Peyer's patch (tissue), 4 donors: Measurements from ENCODE around the gene REL. TPM values are rescaled to one million over a fixed set of nuclear protein-coding genes. Genes with fewer than 3 reads are reported as not detected.
A peak's percentile ranks its signal among the peaks of the same experiment; 100 is the strongest.

ENCODE experiments used
- DNase-seq, 3 donors: peaks; one replicate each; pipeline ENCODE4 v3.0.0-alpha.2; 2017 to 2019
- H3K27ac ChIP-seq, 4 donors: fragments of 200-600 bp; sonication (generic); one replicate each; pipeline ENCODE4 v1.5.1; 2016 to 2019
- H3K27me3 ChIP-seq, 2 donors: fragments of 200-600 bp; sonication (generic); one replicate each; pipeline ENCODE4 v1.5.1; 2019
- H3K36me3 ChIP-seq, 3 donors: fragments of 200-600 bp; sonication (generic); one replicate each; pipeline ENCODE4 v1.5.1; 2016 to 2019
- H3K4me1 ChIP-seq, 4 donors: fragments of 200-600 bp; sonication (generic); one replicate each; pipeline ENCODE4 v1.5.1; 2016 to 2019
- H3K4me3 ChIP-seq, 4 donors: fragments of 200-600 bp; sonication (generic); 1 replicate in 3 of 4; 2 replicates in 1 of 4; pipeline ENCODE4 v1.5.1; 2016 to 2019; ENCODE audit warnings: mild to moderate bottlenecking in 1 of 4
- H3K9me3 ChIP-seq, 4 donors: fragments of 200-600 bp; sonication (generic); one replicate each; pipeline ENCODE4 v1.5.1; 2016 to 2019; ENCODE audit warnings: mild to moderate bottlenecking in 1 of 4
- POLR2A ChIP-seq, 2 donors: fragments of 450-650 bp; IDR thresholded peaks; one replicate each; pipeline ENCODE4 v1.5.1; 2017; ENCODE audit warnings: antibody characterized with exemption in 2 of 2, mild to moderate bottlenecking in 2 of 2, moderate library complexity in 2 of 2
- total RNA-seq, 4 donors: library from RNA; depleted of rRNA; stranded (reverse); fragments of >200 nt; gene quantifications; one replicate each; pipeline ENCODE4 v1.1.0, GENCODE V29; 2016
- TF ChIP-seq, protein P1 (sequence below), 6 experiments: fragments of 450-650 bp in 4 of 6; fragments of 200-600 bp in 2 of 6; sonication (generic) in 1 of 6; IDR thresholded peaks; one replicate each; pipeline ENCODE4 v1.5.1; 2017 to 2019; ENCODE audit warnings: antibody characterized with exemption in 6 of 6, mild to moderate bottlenecking in 3 of 6, moderate library complexity in 1 of 6

Gene REL
- total RNA-seq, 4 donors from 2014 or later = 11.7 to 79.2 (median 16.7) TPM

DNA sequence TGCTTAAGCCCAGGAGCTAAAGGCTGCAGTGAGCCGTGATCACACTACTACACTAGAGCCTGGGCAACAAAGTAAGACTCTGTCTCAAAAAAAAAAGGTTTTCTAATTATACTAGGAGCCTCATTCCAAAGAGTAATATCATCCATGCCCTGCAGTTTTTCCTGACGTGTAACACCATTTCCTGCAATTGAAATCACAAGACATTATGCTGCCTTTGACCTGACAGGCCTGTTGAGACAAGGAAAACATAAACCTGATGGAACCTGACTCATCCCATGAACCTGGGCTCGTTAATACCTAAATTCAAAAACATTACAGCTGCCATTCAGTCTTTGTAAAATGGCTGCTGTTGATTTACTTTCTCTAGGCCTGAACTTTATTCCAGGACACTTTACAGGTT lies 77.4 kb downstream of the REL start:
- DNase-seq = no peak
- no peaks in the 10 kb centered on the region for H3K9me3 ChIP-seq
- no peak overlapping the region for H3K4me3 ChIP-seq
- H3K27me3 ChIP-seq = no peaks in the 10 kb centered on the region
- H3K4me1 ChIP-seq = no peaks in the 10 kb centered on the region
- H3K27ac ChIP-seq = peak overlapping the region in 2 of 4 donors; percentile 14 to 20
- TF ChIP-seq, protein P1, sequence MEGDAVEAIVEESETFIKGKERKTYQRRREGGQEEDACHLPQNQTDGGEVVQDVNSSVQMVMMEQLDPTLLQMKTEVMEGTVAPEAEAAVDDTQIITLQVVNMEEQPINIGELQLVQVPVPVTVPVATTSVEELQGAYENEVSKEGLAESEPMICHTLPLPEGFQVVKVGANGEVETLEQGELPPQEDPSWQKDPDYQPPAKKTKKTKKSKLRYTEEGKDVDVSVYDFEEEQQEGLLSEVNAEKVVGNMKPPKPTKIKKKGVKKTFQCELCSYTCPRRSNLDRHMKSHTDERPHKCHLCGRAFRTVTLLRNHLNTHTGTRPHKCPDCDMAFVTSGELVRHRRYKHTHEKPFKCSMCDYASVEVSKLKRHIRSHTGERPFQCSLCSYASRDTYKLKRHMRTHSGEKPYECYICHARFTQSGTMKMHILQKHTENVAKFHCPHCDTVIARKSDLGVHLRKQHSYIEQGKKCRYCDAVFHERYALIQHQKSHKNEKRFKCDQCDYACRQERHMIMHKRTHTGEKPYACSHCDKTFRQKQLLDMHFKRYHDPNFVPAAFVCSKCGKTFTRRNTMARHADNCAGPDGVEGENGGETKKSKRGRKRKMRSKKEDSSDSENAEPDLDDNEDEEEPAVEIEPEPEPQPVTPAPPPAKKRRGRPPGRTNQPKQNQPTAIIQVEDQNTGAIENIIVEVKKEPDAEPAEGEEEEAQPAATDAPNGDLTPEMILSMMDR (IDR thresholded peaks at IDR 0.05) = no peak
- TF ChIP-seq POLR2A (IDR thresholded peaks at IDR 0.05) = no peak
- H3K36me3 ChIP-seq = peaks cover 0 to 14% (median 0%) of the 10 kb centered on the region in 3 donors

DNA sequence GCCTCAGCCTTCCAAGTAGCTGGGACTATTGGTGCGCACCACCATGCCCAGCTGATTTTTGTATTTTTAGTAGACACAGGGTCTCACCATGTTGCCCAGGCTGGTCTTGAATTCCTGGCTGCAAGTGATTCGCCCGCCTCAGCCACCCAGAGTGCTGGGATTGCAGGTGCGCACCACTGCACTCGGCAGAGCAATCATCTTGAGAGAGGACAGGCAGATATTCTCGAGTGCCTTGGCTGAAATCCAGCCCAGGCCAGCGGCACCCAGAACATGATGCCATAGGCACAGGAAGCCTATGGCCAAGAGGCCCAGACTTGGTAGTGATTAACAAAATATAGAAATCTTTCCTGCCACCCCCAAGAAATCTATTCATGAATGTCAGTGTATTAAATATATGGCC lies 78.1 kb downstream of the REL start:
- DNase-seq = no peak
- Histone ChIP-seq H3K27me3 (no peaks in the 10 kb centered on the region), H3K27ac (peak overlapping the region in 1 of 4 donors; percentile 20), H3K9me3 (no peaks in the 10 kb centered on the region), H3K36me3 (peaks cover 0 to 10% (median 0%) of the 10 kb centered on the region in 3 donors), H3K4me3 (no peak overlapping the region), H3K4me1 (no peaks in the 10 kb centered on the region)
- TF ChIP-seq, protein P1 (IDR thresholded peaks at IDR 0.05) = no peak
- no peak for TF ChIP-seq POLR2A (IDR thresholded peaks at IDR 0.05)

DNA sequence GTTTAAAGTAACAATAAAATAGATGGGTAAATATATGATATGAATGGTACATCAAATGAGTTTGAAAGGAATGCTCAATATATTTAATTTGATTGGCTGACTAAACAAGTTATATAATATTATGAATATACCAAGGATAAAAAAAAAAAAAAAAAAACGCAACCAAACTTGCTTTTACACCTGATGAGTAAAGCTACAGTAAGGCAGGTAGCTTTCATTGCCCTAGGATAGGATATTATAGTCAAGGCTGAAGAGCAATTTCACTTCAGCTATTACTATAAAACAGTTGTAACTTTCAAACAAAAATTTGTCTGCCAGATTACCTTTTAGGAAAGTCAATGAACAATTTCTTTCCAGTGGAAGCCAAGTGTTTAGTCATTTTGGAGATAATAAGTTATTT lies 79.3 kb downstream of the REL start:
- DNase-seq = no peak
- H3K4me1 ChIP-seq = no peaks in the 10 kb centered on the region
- TF ChIP-seq, protein P1 (IDR thresholded peaks at IDR 0.05) = no peak
- TF ChIP-seq POLR2A (IDR thresholded peaks at IDR 0.05) = no peak
- H3K36me3 ChIP-seq = peaks cover 0 to 10% (median 0%) of the 10 kb centered on the region in 3 donors
- no peaks in the 10 kb centered on the region for H3K27me3 ChIP-seq
- H3K4me3 ChIP-seq = no peak overlapping the region
- H3K27ac ChIP-seq = no peak overlapping the region
- no peaks in the 10 kb centered on the region for H3K9me3 ChIP-seq

DNA sequence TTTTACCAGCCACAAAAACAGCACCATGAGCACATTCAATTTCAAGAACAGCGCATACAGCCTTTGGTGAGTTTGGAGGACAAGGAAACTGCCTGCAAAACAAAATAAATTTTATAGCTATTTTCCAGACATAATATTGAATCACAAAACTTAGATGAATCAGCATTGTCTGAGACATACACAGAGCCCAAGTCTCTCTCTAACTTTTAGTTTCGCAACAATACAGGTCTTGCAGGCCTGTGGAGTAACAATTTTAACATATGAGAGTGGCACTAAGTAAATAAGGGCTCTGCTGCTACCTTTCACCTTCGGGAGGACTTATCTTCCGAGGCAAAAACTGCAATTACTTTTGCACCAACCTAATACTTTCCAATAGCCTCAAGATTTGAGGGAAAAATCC lies 80.1 kb downstream of the REL start:
- no peak for DNase-seq
- TF ChIP-seq, protein P1 (IDR thresholded peaks at IDR 0.05) = no peak
- no peak for TF ChIP-seq POLR2A (IDR thresholded peaks at IDR 0.05)
- Histone ChIP-seq H3K9me3 (no peaks in the 10 kb centered on the region), H3K4me1 (no peaks in the 10 kb centered on the region), H3K4me3 (no peak overlapping the region), H3K27ac (no peak overlapping the region), H3K36me3 (peaks cover 0 to 10% (median 0%) of the 10 kb centered on the region in 3 donors), H3K27me3 (no peaks in the 10 kb centered on the region)

DNA sequence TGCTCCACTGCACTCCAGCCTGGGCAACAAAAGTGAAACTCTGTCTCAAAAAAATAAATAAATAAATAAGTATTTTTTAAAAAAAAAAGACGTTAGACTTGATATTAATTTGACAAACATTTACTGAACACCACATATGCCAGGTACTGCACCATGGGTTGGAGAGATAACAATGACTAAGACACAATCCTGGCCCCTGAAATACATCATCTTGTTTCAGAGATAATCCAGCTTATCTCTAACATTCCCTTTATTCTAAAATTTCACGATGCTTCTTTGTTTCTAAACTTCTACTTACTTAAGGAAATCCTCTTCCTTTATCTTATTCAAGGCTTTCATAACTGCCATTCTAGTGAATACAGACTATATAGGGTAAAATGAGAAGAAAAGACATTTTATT lies 81.2 kb downstream of the REL start:
- Histone ChIP-seq H3K27me3 (no peaks in the 10 kb centered on the region), H3K27ac (no peak overlapping the region), H3K4me3 (no peak overlapping the region), H3K9me3 (no peaks in the 10 kb centered on the region), H3K4me1 (no peaks in the 10 kb centered on the region), H3K36me3 (peaks cover 0 to 10% (median 0%) of the 10 kb centered on the region in 3 donors)
- DNase-seq = no peak
- no peak for TF ChIP-seq POLR2A (IDR thresholded peaks at IDR 0.05)
- TF ChIP-seq, protein P1 (IDR thresholded peaks at IDR 0.05) = no peak

DNA sequence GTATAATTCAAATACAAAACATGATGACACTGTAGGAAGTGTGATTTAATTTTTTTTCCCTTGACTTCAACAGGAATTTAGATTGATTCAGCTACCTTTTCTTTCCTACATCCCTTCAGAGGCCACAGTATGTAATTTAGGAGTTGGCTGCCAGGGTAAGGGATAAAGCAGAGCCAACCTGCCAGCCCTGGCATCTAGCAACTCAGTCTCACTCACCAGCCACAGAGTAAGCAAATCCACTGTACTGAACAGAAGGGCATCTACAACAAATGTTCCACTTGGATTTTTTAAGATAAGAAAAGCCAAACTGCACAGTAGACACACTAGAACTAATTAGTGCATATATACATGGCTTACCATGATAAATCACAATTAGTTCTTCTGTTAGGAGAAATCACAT lies 81.8 kb downstream of the REL start:
- no peak for DNase-seq
- Histone ChIP-seq H3K27me3 (no peaks in the 10 kb centered on the region), H3K4me3 (no peak overlapping the region), H3K36me3 (peaks cover 0 to 10% (median 0%) of the 10 kb centered on the region in 3 donors), H3K4me1 (no peaks in the 10 kb centered on the region), H3K9me3 (no peaks in the 10 kb centered on the region), H3K27ac (no peak overlapping the region)
- TF ChIP-seq, protein P1 (IDR thresholded peaks at IDR 0.05) = no peak
